NCI-H1436 treated with DMSO at 0.1 percent for 48 hours (cell line): Measurements from ENCODE around the gene COX5B.
"Not testable (repeated sequence)": the region's sequence is repeated elsewhere in the genome, so short reads cannot be mapped to it uniquely, and the experiment has no call there.

Source experiments
- DNase-seq: peaks from one replicate; lab custom pipeline; 2025; lab: John Stamatoyannopoulos, UW

The COX5B gene

DNA sequence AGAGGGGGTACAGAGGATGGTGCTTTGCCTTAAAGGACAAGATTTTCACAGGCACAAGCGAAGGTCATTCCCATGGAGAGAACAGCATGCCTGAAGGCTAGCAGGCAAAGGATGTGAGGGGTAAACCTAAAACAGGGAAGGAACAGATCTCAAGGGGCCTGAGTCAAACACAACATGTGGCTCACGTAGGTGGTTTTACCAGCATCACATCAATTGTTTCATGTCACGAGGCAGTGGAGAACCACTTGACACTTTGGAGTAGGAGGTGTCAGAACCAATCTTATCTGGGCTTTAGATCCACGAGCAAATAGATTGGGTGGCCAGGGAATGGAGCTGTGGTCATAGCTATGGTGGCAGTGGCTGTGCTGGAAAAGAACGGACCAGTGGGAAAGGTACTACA is 8.4 kb downstream of the COX5B start:
- DNase-seq = no peak

DNA sequence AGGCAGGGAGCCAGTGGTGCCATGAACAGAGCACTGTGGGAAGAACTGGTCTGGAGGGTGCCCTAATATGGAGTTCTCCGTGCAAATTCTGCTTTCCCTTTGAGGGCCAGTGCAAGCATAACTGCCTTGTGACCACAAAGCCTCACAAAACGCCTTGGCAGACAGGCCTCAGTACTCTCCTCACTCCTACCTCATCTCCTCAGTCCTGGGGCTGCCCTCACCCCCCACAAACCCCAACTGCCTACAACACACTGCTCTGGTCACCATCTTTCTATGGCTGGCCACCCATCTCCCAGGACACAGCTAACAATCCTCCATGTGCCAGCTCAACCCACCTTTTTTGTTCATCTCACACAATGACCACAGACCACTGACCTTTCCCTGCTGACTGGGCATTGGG is 8.9 kb downstream of the COX5B start:
- no peak for DNase-seq

DNA sequence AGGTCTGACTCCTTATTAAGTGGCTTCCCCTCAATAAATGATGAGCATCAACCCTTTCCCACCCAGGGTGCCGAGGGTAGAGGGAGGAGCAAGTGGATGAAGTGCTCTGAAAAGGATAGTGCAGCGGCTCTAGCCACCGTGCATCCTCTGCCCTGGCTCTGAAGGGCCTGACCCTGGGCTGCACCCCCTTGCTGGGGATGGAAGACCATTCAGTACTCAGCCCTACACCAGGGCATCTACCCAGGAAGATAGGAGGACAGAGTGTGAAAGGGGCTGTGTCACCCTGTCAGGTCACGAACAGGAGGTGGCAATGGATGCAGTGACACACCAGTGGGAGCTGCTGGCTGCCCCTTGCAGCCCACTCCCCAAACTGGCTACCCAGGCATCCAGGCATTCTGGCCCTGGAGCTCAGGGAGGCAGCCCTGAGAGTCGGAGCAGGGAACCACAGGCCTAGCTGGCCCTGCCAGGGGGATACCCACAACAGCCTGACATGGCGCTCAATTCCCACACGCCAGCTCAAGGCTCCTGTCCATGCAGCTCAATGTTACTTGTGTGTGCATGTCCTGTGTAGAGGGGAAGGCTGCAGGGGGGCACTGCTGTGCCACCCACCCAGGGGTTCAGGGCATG is 10.4 kb downstream of the COX5B start:
- no peak for DNase-seq

DNA sequence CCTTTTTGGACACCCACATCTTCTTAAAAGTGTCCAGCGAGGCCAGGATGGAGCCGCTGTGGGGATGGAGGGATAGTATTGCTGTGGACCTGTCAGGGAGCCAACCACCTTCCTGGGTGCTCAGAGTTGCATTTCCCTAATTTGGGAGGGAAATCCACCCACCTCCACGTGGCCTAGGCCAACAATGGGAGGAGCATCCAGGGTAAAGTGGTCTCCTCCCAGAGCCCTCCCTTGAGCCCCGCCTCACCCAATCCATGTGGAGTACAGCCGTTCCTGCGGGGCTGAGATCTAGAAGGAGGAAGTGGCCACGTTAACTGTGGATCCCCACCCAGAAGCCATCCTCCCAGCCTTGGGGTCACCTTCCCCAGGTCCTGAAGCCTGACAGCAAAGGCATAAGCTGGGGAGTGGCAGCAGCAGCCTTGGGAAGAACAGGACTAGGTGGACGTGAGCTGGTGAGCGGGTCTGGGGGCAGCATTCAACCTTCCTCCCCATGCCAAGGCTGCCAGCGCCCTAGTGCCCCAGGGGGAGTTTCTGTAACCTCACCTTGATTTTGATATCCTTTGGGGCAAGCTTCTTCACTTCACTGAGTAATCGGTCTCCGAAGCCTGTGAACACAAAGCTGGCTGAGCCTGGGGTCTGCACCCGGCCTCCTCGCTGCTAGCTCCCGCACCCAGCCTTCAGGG is 11.2 kb downstream of the COX5B start:
- DNase-seq = no peak

DNA sequence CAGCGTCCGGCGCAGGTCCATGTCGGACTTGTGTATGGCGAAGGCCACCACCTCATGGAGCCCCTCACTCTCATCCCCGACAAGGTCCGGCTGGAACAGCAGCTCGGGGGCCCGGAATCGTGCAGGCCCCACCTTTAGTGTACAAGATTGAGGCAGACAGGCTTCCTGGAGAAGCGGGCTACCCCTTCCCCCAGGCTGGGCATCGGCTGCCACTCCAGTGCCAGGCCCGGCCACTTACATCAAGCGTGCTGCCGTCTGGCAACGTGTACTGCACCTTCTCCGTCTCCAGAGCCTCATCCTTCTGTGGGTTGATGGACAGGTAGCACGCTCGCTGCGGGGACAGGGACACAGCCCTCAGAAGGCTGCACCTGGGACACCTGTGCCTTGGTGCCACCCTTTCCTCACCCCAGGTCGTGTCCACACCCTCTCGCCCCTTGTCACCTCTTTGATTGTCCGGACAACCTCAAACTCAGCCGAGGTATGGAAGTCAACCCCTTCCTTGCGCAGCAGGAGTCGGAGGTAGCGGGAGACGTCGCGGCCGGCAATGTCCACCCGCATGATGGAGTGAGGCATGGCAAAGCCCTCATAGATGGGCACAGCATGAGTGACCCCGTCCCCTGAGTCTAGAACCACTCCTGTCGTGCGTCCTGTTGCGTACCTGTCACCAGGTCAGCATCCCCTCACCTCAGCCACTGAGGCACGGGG is 12.3 kb downstream of the COX5B start:
- DNase-seq = no peak

DNA sequence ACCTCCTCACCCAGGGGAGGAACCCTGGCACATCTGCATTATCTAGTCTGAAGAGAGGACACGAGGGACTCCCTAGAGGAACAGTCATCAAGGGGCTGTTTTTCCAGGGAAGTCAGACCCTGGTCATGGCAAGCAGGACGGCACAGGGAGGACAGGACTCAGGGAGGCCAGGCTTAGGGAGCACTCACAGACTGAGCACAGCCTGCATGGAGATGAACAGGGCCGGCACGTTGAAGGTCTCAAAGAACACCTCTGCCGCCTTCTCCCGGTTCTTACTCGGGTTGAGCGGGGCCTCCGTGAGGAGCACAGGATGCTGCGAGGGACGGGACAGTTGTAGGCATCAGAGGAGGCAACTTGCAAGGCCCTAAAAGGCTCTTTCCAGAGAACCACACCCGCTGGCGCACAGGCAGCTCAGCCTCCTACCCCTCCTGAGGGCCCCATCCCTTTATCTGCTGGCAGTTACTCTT is 12.9 kb downstream of the COX5B start:
- no peak for DNase-seq

DNA sequence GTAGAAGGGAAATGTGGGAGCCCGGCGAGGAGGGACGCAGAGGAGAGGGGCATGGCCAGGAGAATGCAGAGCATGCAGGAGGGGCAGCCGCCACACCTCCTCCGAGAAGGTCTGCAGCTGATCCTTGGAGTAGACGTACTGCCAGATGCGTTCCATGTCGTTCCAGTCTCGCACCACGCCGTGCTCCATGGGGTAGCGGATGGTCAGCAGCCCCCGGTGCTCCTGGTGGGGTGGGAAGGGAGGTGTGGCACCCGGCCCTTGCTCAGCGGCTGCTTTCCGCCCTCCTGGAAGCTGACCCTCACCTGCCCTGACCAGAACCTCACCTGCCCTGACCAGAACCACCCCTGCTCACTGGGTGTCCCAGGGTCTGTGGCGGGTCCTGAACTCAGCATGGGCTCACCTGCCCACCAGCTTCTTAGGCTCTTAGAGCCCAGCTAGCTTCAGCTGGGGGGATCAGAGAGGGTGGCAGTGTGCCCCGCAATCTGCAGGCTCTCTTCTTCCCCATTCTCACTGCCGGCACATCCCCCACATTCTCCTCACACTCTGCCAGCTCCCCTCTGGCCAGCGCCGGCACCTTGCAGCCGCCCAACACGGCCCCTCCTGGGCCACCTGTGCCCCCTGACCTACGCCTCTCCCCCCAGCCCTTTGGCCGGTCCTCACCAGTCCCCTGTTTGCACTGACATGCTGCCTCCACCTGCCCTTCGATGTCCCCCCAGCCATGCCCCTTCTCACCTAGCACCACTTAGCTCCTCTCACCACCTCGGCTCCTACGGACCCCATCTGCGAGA is 13.6 kb downstream of the COX5B start:
- no peak for DNase-seq

DNA sequence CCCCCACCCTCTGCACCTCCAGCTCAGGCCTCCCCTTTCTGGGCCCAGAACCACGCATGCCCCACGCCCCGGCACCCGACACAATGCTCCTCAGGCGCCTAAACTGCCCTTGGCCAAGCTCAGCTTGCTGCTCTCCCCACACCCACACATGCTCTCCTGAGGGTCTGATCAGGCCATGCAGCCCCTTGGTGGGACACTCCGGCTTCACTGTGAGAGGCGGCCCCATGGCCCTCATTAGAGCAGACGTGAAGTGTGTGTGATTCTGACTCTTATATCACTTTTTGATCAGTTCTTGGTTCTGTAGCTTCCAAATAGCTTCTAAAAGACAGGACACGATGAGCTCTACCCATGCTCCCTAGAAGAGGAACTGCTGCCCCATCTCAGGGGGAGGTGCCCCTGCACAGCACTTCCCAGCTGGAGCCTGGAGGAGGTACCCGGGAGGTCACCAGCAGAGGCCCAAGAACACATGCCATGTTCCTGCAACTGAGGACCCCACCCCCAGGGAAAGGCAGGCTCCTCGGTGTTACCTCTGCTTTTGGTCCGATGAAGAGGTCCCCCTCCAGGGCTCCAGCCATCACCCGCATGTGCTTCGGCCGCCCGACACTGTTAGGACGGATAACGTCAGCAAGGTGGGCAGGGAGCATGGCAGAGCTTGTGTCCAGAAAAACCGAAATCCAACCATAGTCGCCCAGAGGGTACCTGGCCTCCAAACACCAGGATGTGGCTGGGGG is 14.3 kb downstream of the COX5B start:
- DNase-seq = no peak

DNA sequence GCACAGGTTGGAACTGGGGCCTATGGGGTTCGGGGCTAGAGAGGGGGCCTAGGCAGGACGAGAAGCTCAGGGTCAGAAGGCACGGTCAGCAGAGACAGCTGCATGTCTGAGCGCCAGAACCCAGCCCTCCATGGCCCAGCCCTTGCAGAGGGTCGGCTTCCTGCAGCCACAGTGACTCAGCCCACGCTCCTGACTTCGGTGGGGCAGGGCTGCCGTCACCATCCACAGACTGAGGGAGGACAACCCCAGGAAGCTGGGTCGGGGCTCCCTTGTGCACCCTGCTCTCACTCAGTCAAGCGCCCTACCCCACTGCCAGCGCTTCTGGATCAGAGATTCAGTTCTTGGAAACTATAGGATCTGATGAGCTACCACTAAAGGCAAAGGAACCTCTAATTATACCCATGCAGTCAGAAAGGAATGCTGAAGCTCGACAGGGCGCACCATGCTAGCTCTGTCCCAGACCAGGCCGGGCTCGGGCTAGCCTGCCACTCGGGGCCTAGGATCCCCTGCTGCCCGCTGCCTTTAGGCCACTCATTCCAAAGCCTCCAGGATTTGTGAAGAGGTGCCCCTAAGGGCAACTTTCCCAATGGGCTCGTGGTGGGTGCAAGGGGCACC is 15.0 kb downstream of the COX5B start:
- no peak for DNase-seq

DNA sequence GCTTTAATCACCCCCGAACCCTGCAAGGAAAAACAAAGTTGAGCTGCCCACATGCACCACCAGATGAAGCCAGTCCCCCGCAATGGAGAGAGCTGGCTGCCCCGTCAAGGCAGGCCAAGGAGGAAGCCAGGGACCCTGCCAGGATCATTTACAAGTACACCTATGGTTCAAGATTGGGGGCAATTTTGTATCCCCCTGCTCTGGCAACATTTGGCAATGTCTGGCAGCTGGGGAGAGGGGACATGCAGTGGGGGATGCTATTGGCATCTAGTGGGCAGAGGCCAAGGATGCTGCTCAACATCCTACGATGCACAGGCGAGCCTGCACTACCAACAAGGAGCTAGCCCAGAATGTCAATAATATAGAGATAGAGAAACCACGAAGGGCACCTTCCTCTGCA is 16.1 kb downstream of the COX5B start:
- no peak for DNase-seq

DNA sequence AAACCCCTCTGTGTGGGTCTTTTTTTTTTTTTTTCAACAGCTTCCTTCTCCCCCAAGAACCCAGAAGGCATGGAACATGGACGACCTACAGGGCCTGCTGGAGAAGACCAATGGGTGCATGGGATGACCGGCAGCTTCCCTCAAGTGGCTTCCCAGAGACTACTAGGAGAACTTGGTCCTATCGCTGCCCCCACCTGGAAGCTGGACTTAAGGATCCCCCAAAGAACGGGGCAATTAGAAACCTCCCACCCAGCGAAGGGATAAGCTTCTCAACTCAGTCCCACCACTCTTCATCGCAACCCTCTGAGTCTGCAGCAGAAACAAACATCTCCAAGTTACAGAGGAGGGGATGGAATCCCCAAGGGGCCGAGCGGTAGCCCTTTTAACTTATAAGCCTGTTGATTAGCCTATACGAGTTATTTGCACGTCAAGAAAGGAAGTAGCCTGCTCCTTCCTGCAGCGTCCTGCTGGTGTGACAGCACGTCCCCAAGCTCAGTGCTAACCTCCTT is 16.6 kb downstream of the COX5B start:
- DNase-seq = no peak

DNA sequence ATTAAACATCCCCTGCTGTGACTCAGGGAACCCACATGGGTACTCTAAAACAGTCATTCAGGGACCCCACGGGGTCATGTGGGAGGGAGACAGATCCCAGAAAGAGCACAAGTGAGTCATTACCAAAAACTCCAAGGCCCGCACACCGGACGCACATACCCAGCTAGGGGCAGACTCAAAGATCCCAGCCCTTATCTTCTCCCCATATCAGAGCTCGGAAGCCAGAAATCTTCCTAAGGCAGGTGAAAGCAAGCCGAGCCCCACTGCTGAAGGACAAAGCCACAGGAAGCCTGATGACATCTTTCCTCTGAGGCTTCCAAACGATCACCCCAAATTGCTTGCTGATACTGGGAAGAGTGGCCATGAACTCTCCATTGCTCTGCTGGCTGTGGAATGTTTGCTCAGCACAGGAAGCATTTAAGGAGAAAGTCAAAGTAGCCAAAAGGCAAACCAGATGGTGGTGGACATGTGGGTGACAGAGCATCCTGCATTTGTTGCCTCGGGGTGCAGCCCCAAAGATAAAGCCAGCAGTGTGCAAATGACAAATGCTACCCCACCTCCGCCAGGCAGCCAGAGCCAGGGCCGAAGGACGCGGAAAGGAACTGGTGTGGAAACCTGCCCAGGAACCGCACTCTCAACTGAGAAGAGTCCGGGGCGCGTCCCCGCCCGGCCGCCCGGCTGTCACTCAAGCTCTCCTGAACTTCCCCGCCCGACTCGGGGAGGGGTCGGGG is 17.2 kb downstream of the COX5B start:
- no peak for DNase-seq

DNA sequence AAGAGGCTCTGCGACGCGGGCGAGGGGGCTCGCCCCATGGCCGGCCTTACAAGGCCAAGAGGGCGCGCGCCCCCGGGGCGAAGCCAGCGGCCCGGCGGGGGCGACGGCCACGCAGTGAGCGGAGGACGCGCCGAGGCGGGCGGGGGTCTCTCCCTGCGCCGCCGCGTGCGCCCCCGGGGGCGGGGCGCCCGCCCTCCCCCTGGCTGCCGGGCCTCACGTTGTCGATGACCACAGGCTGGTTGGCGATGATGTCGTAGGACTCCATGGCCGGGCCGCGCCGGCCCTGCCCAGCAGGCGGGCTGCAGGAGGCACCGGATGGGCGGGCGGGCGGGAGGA is 17.7 kb downstream of the COX5B start:
- DNase-seq = no peak

DNA sequence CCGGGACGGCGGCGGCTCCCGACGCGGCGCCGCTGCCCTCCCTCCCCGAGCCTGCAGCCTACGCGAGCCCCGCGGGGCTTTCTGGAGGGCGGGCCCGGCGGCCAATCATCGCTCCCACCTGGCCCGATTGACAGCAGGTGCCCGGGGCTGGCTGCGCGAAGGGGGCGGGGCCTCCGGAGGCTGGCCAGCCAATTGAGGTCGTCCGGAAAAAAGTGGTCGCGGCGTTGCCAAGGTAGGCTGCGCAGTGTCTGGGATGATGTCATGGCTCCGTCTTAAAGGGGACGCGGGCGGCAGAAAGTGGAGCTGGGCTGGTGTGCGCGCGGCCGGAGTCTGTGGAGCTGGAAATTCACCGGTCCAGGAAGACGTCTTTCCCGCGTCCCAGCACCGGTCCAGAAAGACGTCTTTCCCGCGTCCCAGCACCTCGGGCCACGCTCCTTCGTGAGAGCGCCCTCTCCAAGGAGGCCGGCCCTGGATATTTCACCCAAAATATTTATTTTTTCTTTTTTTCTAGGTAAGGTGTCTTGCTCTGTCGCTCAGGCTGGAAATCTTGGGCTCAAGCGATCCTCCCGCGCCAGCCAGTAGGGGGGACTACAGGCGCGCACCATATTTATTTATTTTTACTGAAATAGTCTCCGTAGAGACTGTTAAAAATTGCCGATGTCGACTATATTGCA is 18.2 kb downstream of the COX5B start, which contains the start of gene ACTR1B:
ACTR1B (minus strand) TSS at position 83 of the 674 bp plus-strand sequence. CDS start 154 bp downstream, outside the sequence.
- DNase-seq = peak; percentile 89

DNA sequence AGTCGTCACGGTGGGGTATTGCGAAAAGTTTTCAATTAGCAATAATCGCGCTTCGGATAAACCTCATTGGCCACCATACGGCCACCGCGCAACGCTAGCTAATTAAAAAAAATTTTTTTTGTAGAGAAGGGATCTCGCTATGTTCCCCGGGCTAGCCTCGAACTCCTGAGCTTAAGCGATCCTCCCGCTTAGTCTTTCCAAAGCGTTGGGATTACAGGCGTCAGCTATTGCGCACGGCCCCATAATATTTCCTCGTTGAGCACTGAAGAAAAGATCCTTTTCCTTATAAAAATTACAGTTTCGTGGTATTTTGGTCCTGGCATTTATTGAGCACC is 18.7 kb downstream of the COX5B start:
- no peak for DNase-seq

DNA sequence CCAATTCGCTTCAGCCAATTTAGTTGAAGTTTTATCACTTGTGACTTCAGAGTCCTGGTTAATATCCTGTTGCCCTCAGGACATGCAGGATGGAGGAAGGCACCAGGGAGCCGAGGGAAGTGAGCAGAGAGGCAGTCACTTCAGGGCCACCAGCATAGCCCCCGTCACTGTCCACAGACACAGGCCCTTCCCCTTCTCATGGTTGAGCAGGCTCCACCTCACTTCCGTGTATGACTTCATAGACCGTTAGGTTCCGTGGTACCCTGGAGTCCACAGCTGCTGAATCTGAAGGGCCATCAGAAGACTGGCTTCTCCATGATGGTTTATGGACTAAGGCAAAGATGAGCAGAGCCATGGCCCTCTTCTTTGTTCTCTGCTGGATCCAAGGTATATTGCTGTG is 23.6 kb downstream of the COX5B start, which contains the start of gene C2orf92:
C2orf92 (plus strand) TSS at position 266 of the 400 bp plus-strand sequence; CDS start at position 342, 76 bp downstream.
- DNase-seq = no peak

DNA sequence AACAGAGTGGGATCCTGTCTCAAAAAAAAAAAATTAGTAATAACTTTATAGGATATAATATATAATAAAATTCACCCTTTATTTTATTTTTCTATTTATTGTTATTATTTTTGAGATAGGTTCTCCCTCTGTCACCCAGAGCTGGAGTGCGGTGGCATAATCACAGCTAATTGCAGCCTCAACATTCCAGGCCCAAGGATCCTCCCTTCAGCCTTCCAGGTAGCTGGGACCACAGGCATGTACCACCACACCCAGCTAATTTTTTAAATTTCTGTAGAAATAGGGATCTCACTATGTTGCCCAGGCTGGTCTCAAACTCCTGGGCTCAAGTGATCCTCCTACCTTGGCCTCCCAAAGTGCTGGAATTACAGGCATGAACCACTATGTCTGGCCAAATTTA is 24.6 kb downstream of the COX5B start:
- no peak for DNase-seq

DNA sequence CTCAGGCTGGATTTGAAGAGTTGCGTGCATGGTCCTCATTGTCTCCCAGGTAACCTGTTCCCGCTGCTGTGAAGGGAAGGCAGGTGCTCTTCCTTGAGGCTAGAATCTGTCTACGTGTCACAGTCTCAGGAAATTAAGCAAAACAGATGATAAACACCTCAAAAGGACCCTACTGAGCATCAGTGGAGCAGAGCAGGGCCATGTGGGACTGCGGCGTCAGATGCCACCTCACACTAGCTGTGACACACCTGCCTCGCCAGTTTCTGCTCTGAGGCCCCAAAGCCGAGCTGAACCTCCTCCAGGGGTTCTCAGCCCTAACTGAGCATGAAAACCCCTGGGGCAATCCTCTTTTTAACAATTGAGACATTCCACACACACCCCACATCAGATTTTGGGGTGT is 25.7 kb downstream of the COX5B start:
- DNase-seq = no peak

DNA sequence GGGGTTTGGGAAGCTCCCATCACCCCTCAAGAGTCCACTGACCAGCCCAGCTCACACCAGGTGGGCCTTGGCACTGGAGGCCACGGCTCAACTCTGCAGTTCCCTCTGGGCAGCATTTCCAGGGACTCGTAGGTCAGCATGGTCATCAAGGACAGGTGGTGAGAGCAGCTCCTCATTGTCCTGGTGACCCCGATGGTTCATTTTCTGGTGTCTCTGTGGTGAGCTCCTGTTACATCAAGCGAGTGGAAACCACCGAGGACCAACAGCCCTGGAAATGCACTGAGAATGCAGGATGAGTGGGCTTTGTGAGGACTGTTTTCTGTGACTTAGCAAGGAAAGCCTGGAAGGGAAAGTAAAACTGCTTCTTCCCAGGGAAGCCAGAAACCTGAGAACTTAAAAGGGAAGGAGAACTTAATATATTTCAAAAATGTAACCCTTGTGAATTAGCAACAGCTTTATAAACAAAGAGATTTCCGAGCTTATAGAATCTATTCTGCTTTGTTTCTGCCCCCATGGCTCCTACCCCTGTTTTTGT is 26.8 kb downstream of the COX5B start:
- not testable (repeated sequence) for DNase-seq
